GM21526 (cell line): ENCODE results near the gene ZHX3.

Source experiments
- ATAC-seq: cut with Tn5 transposase; IDR thresholded peaks from one replicate; pipeline ENCODE4 v1.9.1; 2021; ENCODE audit warnings: moderate library complexity; ENCODE audit not compliant: unreplicated experiment, low FRiP score

ZHX3 gene

DNA sequence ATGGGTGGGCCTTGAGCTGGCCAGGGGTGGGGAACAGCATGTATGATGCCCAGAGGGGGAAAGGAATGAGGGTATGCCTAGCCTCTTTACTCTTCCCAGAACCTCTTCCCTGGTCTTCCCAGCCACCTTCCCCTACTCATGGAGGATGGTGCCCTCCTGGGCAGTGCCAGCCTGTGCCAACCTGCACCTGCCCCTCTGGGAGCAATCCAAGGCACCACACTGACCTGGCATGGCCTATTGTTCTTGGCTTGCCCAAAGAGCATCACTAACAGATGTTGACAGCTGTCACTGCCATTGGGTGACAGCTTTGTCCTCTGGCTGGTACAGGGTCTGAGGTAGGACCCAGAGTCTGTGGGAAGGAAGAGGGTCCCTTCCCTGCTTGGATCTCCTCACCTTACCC is 36.0 kb upstream of the ZHX3 start:
- ATAC-seq = no peak

DNA sequence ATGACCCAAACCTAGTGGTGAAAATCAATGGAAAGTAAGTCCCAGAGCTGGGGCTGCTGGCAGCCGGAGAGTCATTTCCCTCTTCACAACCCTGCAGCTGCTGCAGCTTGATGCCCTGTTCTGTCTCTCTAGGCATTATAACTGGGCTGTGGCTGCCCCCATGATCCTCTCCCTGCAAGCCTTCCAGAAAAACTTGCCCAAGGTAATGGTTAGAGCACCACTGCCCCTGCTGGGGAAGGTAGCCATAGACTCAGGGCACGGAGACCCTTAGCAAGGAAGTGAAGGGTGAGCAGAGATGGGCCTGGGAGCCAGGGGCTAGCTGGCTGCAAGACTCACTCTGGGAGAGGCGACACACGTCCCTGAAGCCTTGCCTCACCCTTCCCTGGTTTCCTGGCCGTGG is 35.1 kb upstream of the ZHX3 start:
- no peak for ATAC-seq

GRCh38 chr20:41352106-41352505 is 34.6 kb upstream of the ZHX3 start:
- no peak for ATAC-seq

DNA sequence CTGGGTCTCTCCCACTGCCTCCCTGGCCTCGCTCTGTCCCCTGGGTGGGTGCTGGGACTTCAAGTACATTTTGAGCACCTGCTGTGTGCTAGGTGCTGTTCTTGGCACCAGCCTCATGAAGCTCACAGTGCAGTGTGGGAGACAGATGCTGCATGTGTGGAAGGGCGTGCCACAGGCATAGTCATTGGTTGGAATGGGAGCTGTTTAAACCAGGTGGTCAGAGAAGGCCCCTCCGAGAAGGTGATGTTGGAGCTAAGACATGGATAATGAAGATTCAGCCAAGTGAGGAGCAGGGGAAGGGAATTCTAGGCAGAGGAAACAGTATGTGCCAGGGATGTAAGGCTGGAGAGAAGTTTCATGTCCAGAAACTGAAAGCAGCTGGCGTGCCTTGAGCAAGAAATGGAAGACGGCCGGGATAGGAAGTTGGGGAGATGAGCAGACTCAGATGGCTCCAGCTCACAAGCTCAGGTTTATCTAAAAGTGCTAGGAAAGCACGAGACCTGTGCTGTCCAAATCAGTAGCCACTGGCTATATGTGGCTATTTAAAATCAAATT is 33.0 kb upstream of the ZHX3 start:
- ATAC-seq = no peak

- ATAC-seq = no peak
Observed at GRCh38 chr20:41349943-41350342, 32.4 kb upstream of the ZHX3 start.

- no peak for ATAC-seq
Observed at GRCh38 chr20:41349266-41349665, 31.7 kb upstream of the ZHX3 start.

- ATAC-seq = no peak
Observed at GRCh38 chr20:41348430-41349172, 31.1 kb upstream of the ZHX3 start.

GRCh38 chr20:41347523-41348429 is 30.2 kb upstream of the ZHX3 start:
- no peak for ATAC-seq

DNA sequence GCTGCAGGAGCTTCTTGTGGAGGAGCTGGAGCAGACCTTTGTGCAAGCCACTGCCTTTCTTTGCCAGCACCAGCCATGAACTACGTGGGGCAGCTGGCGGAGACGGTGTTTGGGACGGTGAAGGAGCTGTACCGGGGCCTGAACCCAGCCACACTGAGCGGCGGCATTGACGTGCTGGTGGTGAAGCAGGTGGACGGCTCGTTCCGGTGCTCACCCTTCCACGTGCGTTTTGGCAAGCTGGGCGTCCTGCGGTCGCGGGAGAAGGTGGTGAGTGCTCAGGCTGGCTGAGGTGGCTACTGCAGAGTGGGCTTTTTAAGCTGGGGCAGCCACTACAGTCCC is 28.2 kb upstream of the ZHX3 start:
- no peak for ATAC-seq

DNA sequence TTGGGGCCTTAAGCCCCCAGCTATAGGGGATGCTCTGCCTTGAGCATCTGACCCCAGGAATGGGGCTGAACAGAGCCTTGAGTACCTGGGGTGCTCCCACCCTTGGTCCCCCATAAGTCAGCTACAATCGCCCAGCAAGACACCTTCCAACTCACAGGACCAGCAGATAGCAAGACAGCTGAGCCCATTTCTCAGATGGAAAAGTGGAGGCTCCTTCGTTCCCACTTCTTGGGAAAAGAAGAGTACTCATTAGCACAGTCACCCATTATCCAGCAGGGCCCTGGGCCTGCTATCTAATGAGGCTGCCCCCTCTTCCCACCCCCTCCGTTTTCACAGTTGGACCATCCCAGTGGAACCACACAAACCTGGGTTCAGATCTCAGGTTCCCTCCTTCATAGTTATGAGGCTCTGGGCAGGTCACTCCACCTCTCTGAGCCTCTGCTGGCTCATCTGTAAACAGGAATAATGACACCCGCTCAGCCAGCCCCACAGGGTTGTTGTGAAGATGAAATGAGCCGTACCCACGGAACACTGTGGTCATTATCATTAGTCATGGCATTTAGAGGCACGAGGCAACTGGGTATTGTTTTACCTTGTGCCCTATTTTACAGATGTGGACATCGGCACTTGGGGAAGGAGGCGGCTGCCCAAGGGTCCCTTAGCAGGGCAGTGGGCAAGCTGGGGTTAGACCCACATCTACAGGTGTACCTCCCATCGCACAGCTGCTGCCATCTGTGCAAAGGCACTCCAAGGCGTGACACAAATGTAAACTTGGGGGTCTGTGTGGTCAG is 27.6 kb upstream of the ZHX3 start:
- no peak for ATAC-seq

- no peak for ATAC-seq
Observed at GRCh38 chr20:41344477-41344876, 26.9 kb upstream of the ZHX3 start.

- no peak for ATAC-seq
Observed at GRCh38 chr20:41342474-41343464, 25.2 kb upstream of the ZHX3 start.

DNA sequence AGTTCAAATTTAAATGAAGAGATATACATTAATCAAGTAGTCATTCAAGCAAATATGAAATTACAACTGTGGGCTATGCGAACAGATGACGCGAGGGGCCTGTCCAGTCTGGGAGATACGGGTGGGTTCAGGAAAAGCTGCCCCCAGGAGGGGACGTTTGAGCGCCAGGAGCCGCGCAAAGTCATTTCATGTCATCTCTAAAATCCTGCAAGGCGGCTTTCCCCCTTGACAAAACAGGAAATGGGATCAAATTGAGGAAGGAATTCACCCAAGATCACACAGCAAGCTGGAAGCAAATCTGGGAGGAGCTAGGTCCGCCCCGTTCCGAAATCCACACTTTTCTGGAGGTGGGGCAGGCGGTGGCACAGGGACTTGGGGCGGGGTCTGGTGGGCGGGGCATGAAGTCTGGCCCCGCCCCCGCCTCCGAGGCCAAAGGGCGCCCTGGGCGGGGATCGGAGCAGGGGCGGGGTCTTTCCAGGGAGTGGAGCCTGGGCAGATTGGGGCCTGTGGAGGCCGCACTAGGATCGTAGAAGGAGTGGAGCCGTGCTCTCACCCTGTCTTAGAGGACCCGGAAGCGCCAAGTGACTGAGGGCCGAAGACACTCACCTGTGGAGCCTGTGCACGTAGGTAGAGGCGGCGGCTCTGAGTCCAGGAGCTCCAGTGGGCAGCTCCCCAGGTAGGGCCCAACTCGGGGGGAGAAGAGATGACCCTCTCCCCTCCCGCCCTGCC is 23.0 kb upstream of the ZHX3 start, which contains the start of gene LPIN3:
Gene LPIN3, plus strand, starts transcription at position 495 of the 729 bp plus-strand sequence. CDS start 4,983 bp downstream, outside the sequence.
- peak; percentile 20 for ATAC-seq

DNA sequence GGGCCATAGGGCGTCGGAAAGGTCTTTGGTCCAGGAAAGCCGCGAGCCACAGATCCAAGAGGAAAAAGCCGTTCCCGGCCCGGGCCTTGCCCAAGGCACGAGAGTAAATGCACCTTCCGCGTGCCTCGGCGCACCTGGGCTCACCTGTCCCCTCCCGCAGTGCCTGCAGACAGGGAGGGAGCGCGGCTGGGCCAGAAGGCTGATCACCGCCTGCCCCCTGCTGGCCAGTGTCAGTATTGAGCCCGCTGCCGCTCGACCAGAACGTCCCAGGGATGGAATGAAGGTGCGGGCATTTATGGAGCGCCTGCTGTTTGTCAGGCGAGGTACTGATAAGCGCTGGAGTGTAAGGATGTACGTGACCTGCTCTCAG is 22.4 kb upstream of the ZHX3 start:
- ATAC-seq = peak; percentile 77

DNA sequence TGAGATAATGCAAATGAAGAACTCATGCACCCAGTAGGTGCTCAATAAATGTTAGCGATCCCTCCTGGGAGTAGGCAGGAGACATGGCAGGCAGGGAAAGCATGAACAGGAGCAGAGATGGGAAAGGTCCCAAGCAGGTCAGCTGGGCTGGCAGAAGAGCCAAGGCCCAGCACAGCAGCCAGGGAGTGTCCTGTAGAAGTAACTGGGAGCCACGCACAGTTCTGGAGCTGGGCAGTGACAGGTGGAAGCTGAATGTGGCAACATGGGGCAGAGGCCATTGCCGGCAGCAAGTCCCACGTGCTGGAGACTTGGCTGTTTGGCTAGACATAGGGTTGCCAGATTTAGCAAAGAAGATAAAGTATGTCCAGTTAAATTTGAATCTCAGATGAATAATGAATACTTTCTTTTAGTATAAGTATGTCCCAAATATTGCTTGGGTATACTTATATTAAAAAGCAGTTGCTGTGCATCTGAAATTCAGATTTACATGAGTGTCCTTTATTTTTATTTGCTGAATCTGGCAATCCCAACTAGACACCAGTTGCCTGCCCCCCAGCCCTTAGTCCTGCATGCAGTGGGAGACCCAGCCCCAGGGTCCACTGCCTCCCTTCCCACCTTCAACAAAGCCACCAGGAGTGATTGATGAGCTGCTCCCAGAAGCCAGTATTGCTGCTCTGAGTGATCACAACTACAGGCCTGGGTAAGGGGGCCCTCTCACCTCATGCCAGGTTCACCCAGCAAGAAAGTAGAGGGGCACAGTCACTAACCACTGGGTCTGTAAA is 19.4 kb upstream of the ZHX3 start:
- no peak for ATAC-seq

- no peak for ATAC-seq
Observed at GRCh38 chr20:41335591-41335990, 18.1 kb upstream of the ZHX3 start.

DNA sequence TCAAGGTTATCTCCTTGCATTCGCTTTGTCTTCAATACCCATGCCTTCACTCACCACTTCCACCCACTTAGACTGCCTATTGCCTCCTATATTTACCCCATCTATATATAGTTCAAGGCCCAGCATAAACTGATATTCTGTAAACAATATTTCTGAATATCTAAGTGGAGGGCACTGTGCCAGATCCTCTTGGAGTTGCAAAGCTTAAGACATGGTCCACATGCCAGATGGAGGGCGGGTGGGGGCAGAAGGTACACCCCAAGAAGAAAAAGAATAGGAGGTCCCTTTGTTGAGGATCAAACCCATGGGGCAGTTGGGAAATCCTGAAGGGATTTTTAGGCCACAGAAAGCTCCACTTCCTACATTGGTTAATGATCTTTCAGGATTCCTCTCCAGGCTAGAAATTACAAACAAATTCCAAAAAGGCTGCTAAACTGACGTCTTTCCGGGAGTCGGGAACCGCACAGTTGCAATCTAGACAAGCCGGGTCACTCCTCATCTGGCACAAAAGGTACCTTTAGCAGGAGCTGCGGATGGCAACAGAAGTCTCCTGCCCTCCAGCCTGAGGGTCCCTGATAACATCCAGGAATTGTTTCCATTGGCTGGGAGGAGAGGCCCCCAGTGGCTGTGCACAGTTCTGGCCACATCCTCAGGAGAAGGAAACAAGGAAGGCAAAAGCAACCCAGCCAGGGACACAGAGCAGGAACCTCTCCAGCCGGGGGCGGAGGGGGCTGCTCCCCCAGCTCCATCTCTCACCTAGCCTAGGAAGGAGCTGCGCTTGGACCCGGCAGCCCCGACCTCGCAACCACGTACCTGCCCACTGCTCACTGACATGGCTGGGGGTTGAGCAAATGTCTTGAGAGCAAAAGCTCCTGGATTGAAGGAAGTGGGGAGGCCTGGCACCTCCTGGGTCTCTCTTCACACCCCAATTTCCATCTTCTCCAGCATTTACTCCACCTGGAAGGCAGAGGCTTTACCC is 17.2 kb upstream of the ZHX3 start:
- no peak for ATAC-seq
